Muscle layer of colon (tissue), 2 donors: ENCODE data around the gene IFIT5.

Experiments used
- H3K27ac ChIP-seq: one replicate; pipeline ENCODE4 v1.7.0; 2013; ENCODE audit warnings: low read depth, mild to moderate bottlenecking, low read length, moderate library complexity
- H3K27me3 ChIP-seq, 2 donors: one replicate each; pipeline ENCODE4 v1.7.0; 2013; ENCODE audit warnings: low read length in 2 of 2, mild to moderate bottlenecking in 2 of 2; ENCODE audit not compliant: insufficient read depth in 2 of 2, control insufficient read depth in 1 of 2
- H3K36me3 ChIP-seq: one replicate; pipeline ENCODE4 v1.7.0; 2013; ENCODE audit warnings: mild to moderate bottlenecking, low read length; ENCODE audit not compliant: insufficient read depth
- H3K4me1 ChIP-seq: one replicate; pipeline ENCODE4 v1.7.0; 2013; ENCODE audit warnings: mild to moderate bottlenecking, low read length; ENCODE audit not compliant: insufficient read depth
- H3K4me3 ChIP-seq, 2 donors: one replicate each; pipeline ENCODE4 v1.7.0; 2013; ENCODE audit warnings: low read length in 2 of 2, low read depth in 1 of 2, mild to moderate bottlenecking in 1 of 2, moderate library complexity in 1 of 2
- H3K9ac ChIP-seq: one replicate; pipeline ENCODE4 v1.7.0; 2013; ENCODE audit warnings: low read length
- H3K9me3 ChIP-seq: one replicate; pipeline ENCODE4 v1.7.0; 2013; ENCODE audit warnings: mild to moderate bottlenecking, low read length
- donor health status: abdominal sarcoma.
- donor health status: Adenocarcinoma of cecum.

IFIT5 gene

GRCh38 chr10:89469517-89469916 is 55.1 kb downstream of the IFIT5 start:
- H3K9ac ChIP-seq: no peak overlapping the region
- no peak overlapping the region for H3K4me3 ChIP-seq
- no peaks in the 10 kb centered on the region for H3K4me1 ChIP-seq
- no peaks in the 10 kb centered on the region for H3K9me3 ChIP-seq
- H3K27ac ChIP-seq: no peak overlapping the region
- H3K27me3 ChIP-seq: no peaks in the 10 kb centered on the region
- H3K36me3 ChIP-seq: no peaks in the 10 kb centered on the region
